ENCODE measurements around the gene KCNC2. TPM values are rescaled to one million over a fixed set of nuclear protein-coding genes. Genes with fewer than 3 reads are reported as not detected.

The KCNC2 gene
- total RNA-seq, 1 donor from 2014 or later: 0.52 TPM

DNA sequence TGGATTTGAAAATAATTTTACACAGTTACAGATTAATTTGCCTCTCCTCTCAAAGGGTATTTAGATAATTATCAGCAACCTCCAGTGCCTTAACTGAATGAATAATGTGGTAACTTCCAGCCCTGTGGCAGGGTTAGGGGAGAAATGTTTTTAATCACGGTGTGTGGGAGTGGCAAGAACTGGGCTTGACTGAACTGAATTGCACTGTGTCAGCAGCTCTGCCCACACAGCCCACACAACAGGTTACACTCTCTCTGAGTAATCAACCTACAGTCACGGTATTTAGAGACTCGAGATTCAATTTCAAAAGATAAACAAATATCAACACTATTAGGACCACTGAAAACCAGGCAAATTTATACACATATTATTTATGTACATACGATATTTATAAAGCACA lies 198.5 kb downstream of the KCNC2 start:
- no peak overlapping the region for H3K4me3 ChIP-seq (ENCODE audit: low read length in 3 of 3)
- no peaks in the 10 kb centered on the region for H3K27me3 ChIP-seq (ENCODE audit: control insufficient read depth in 3 of 3, insufficient read depth in 3 of 3, low read length in 3 of 3)
- H3K9ac ChIP-seq (ENCODE audit: low read depth in 1 of 3, low read length in 3 of 3): no peak overlapping the region
- no peaks in the 10 kb centered on the region for H3K36me3 ChIP-seq (ENCODE audit: control insufficient read depth in 3 of 3, insufficient read depth in 3 of 3, low read length in 3 of 3)
- no peaks in the 10 kb centered on the region for H3K4me1 ChIP-seq (ENCODE audit: control insufficient read depth in 3 of 3, insufficient read depth in 3 of 3, low read length in 3 of 3)
- no peak overlapping the region for H3K27ac ChIP-seq (ENCODE audit: low read depth, low read length)
- no peaks in the 10 kb centered on the region for H3K9me3 ChIP-seq (ENCODE audit: control insufficient read depth in 3 of 3, low read length in 3 of 3)

- Histone ChIP-seq H3K9ac (ENCODE audit: low read depth in 1 of 3, low read length in 3 of 3) (no peak overlapping the region), H3K36me3 (ENCODE audit: control insufficient read depth in 3 of 3, insufficient read depth in 3 of 3, low read length in 3 of 3) (no peaks in the 10 kb centered on the region), H3K4me3 (ENCODE audit: low read length in 3 of 3) (no peak overlapping the region), H3K27me3 (ENCODE audit: control insufficient read depth in 3 of 3, insufficient read depth in 3 of 3, low read length in 3 of 3) (no peaks in the 10 kb centered on the region), H3K27ac (ENCODE audit: low read depth, low read length) (no peak overlapping the region), H3K9me3 (ENCODE audit: control insufficient read depth in 3 of 3, low read length in 3 of 3) (no peaks in the 10 kb centered on the region), H3K4me1 (ENCODE audit: control insufficient read depth in 3 of 3, insufficient read depth in 3 of 3, low read length in 3 of 3) (no peaks in the 10 kb centered on the region)
Measured at GRCh38 chr12:75007133-75007532, 202.5 kb downstream of the KCNC2 start.

- Histone ChIP-seq H3K36me3 (ENCODE audit: control insufficient read depth in 3 of 3, insufficient read depth in 3 of 3, low read length in 3 of 3) (no peaks in the 10 kb centered on the region), H3K9ac (ENCODE audit: low read depth in 1 of 3, low read length in 3 of 3) (no peak overlapping the region), H3K4me1 (ENCODE audit: control insufficient read depth in 3 of 3, insufficient read depth in 3 of 3, low read length in 3 of 3) (no peaks in the 10 kb centered on the region), H3K27ac (ENCODE audit: low read depth, low read length) (no peak overlapping the region), H3K4me3 (ENCODE audit: low read length in 3 of 3) (no peak overlapping the region), H3K27me3 (ENCODE audit: control insufficient read depth in 3 of 3, insufficient read depth in 3 of 3, low read length in 3 of 3) (no peaks in the 10 kb centered on the region), H3K9me3 (ENCODE audit: control insufficient read depth in 3 of 3, low read length in 3 of 3) (no peaks in the 10 kb centered on the region)
Measured at GRCh38 chr12:75000120-75000519, 209.5 kb downstream of the KCNC2 start.

GRCh38 chr12:74999474-74999873 lies 210.2 kb downstream of the KCNC2 start:
- Histone ChIP-seq H3K27ac (ENCODE audit: low read depth, low read length) (no peak overlapping the region), H3K27me3 (ENCODE audit: control insufficient read depth in 3 of 3, insufficient read depth in 3 of 3, low read length in 3 of 3) (no peaks in the 10 kb centered on the region), H3K36me3 (ENCODE audit: control insufficient read depth in 3 of 3, insufficient read depth in 3 of 3, low read length in 3 of 3) (no peaks in the 10 kb centered on the region), H3K4me1 (ENCODE audit: control insufficient read depth in 3 of 3, insufficient read depth in 3 of 3, low read length in 3 of 3) (no peaks in the 10 kb centered on the region), H3K4me3 (ENCODE audit: low read length in 3 of 3) (no peak overlapping the region), H3K9ac (ENCODE audit: low read depth in 1 of 3, low read length in 3 of 3) (no peak overlapping the region), H3K9me3 (ENCODE audit: control insufficient read depth in 3 of 3, low read length in 3 of 3) (no peaks in the 10 kb centered on the region)

Other genes with a start within 250 kb of the KCNC2 start
- 6.8 TPM for gene CAPS2, start 120.5 kb upstream of the KCNC2 start, total RNA-seq
- not detected for gene GLIPR1L1, start 124.8 kb upstream of the KCNC2 start, total RNA-seq
- gene GLIPR1L2, start 181.2 kb upstream of the KCNC2 start, total RNA-seq: not detected